HG03139 (cell line): ENCODE measurements around the gene IPPK.
"Not testable (repeated sequence)": the region's sequence is repeated elsewhere in the genome, so short reads cannot be mapped to it uniquely, and the experiment has no call there.

Experiments used
- ATAC-seq: cut with Tn5 transposase; IDR thresholded peaks from one replicate; pipeline ENCODE4 v1.9.1; 2021; ENCODE audit not compliant: unreplicated experiment

The IPPK gene

DNA sequence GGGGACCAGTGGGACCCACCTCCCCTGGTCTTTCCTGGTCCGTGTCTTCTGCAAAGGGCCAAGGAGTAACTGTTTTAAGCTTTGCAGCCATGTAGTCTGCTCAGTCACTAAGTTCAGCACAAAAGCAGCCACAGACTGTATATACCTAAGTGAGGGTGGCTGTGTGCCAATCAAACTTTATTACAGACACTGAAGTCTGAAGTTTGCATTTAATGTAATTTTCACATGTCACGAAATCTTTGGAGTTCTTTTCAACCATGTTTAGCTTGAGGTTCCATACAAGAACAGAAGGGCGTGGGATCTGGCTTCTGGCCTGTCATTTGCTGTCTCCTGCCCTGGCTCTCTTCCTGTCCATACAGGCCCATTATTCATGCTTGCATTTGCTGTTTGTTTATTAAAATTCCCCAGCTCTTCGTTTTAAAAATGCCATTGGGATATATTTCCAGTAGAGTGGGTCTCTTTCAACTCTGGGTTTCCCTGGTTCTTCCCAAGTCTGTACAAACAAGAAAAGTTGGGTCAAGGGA, 69.9 kb downstream of the IPPK start:
- ATAC-seq: no peak

DNA sequence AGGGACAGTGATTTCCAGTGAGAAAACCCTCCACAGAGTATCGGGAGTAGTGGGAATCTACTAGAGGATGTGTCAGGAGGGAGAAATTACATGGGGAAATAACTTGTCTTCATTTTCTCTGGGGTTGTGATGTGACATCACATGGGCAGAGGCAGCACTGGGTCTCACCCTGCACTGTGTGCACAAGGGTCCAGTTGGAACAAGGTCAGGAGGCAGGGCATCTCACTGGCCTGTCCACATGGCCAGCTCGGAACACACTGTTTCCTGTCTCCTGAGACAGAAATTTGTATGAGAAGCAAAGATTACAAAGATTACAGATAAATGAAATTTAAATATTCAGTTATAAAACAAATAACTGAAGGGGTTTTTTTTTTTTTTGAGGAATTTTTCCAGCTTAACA, 71.5 kb downstream of the IPPK start:
- no peak for ATAC-seq

DNA sequence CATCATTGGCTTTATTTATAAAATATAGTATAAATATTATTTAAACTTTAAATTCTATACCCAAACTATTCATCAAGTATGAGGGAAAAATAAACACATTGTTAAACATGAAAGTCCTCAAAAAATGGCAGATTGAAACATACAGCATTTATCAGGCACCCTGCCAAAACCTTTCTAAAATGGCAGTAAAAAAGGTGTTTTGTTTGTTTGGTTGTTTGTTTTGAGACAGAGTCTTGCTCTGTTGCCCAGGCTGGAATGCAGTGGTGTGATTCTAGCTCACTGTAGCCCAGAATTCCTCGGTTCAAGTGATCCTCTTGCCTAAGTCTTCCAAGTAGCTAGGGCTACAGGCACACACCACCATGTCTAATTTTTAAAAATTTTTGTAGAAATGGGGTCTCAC, 74.0 kb downstream of the IPPK start:
- ATAC-seq: no peak

DNA sequence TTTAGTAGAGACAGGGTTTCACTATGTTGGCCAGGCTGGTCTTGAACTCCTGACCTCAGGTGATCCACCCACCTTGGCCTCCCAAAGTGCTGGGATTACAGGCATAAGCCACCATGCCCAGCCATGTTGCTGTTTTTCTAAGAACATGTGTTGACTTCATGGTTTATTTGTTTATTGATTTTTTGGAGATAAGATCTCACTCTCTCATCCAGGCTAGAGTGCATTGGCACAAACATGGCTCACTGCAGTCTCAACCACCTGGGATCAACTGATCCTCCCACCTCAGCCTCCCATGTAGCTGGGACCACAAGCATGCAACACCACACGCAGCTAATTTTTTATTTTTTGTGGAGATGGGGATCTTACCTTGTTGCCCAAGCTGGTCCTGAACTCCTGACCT, 74.9 kb downstream of the IPPK start:
- ATAC-seq: not testable (repeated sequence)

DNA sequence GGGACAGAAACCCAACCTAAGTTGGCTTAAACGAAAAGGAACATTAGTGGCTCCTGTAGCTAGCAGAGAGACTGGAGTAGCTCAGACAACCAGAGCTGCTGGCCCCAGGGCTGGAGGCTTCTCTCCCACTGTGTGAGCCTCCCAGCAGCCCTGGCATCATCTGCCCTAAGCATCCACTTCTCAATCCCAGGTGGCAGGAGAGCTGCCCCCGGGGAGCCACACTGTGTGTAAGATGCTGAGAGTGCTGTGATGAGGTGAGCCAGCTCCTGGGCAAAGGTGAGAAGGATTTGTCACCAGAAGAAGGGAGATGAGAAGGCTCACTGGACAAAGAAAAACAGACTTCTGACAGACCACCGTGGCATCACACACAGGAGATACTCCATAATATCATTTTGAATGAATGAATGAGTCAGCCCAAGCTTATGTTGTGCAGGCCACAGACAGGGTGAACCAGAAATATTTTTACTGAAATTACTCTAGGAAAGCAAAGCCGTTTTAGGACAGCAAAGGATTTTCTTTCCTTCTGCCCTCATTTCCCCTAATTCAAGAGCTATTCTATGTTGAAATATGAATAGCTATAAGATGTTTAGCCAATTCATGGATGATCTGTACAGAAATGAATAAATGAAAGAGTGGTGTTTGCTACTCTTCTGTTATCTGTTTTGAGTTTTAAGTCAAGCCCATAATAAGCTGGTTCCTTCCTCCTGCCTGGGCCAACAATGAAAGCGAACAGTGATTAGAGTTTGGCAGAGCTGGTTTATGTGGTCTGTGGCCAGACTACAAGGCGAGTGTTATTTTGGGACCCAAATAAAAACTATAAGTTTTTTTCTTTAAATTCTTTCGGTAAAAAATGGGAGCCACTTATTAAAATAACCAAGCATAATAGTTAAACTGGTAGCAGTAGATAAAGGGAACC, 76.7 kb downstream of the IPPK start:
- ATAC-seq: no peak

DNA sequence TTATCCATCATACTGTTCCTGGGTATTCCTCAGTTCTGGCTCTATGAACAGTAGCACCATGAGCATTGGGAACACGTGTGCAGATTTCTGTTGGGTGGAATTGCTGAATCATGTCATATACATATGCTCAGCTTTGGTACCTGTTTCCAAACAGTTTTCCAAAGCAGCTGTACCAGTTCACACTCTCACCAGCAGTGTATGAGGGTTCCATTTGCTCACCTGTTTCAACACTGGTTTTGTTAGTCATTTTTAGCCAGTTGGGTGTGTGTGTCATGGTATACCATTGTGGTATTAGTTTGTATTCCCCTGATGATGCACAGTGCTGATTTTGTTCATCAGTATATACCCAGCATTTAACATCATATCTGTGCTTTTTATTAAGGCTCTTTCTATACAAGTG, 77.4 kb downstream of the IPPK start:
- no peak for ATAC-seq

DNA sequence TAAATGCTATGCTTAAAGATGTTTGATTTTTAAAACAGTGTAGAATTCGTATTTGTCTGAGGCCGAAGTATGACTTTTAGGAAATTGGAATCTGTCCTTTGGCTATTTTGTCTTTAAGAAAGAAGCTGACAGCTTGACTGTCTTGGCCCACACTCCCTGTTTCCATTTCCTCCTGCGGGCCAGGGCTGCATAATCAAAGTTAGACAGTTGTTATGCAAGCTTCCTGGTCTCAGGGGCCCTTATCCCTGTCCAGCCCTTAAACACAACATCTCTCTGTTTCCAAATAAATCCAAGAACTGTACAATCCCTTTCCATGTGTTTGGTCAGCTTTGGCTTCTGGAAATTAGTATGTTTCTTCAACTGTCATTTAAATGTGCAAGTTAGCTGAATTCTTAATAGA, 79.6 kb downstream of the IPPK start:
- no peak for ATAC-seq

DNA sequence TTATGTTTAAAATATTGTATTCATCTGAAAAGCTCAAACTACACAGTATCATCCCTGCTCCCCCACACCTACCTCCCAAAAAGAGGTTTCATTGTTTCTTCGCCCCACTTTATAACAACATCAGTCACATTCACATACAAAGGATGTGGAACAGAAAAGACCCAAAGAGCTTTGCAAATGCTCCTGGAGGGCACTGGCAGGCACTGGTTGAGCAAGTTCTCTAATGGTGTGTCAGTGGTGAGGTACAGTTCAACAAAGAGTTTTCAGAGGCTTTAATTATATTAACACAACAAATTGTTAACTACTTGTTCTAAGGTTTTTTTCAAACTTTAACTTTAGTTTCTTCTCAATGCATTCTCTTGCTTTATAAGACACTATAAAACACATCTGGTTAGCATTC, 80.0 kb downstream of the IPPK start:
- ATAC-seq: no peak

DNA sequence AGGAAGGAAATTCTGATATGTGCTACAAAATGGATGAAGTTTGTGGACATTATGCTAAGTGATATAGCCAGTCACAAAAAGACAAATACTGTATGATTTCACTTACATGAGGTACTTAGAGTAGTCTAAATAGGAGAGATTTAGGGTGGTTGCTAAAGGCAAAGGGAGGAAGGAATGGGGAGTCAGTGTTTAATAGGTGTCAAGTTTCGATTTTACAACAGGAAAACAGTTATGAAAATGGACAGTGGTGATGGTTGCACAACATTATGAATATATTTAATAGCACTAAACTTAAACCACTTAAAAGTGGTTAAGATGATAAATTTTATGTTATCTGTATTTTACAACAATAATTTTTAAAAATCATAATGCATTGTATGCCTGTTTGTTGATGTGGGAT, 93.8 kb downstream of the IPPK start:
- ATAC-seq: no peak

DNA sequence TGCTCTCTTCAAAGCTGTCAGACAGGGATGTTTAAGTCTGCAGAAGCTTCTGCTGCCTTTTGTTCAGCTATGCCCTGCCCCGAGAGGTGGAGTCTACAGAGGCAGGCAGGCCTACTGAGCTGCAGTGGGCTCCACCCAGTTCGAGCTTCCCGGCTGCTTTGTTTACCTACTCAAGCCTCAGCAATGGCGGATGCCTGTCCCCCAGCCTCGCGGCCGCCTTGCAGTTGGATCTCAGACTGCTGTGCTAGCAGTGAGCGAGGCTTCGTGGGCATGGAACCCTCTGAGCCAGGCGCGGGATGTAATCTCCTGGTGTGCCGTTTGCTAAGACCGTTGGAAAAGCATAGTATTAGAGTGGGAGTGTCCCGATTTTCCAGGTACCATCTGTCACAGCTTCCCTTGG, 96.3 kb downstream of the IPPK start:
- ATAC-seq: not testable (repeated sequence)

DNA sequence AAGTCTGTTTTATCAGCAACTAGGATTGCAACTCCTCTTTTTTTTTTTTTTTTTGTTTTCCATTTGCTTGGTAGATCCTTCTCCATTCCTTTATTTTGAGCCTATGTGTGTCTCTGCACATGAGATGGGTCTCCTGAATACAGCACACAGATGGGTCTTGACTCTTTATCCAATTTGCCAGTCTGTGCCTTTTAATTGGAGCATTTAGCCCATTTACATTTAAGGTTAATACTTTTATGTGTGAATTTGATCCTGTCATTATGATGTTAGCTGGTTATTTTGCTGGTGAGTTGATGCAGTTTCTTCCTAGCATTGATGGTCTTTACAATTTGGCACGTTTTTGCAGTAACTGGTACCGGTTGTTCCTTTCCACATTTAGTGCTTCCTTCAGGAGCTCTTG, 98.1 kb downstream of the IPPK start:
- not testable (repeated sequence) for ATAC-seq

DNA sequence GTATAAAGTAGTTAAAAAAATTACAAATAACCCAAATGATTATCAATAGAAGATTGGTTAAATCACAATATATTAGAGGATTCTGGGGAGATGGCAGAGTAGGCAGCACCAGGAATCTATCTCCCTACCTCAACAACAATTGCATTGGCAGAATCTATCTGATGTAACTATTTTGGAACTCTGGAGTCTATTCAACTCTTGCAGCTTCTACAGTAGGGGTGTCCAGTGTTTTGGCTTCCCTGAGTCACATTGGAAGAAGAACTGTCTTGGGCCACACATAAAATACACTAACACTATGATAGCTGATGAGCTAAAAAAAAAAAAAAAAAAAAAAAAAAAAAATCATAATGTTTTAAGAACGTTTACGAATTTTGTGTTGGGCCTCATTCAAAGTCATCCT, 104.9 kb downstream of the IPPK start:
- ATAC-seq: no peak

DNA sequence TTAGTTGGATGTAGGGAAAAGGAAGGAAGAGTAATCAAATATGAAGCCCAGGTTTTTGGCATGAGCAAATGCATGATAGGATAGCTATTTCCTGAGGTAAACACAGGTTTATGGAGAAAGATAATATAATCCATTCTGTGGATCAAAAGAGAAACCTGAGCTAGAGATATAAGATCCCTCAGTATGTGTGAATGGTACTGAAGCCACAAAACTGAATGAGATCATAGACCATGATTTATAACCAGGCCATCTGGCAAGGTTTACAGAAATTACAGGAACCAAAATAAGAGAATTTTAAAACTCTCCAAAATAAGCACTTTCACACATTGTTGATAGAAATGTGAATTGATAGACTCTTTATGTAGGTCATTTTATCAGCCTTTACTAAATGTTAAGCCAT, 105.4 kb downstream of the IPPK start:
- ATAC-seq: no peak
